HEK293 (cell line): ENCODE measurements around the gene TTLL10.

Source experiments
- CTCF ChIP-seq: fragments of 450-650 bp; formaldehyde crosslinking; IDR thresholded peaks from 2 replicates; pipeline ENCODE4 v1.5.1; 2016; ENCODE audit warnings: missing biosample characterization, missing genetic modification characterization
- HOXD13 ChIP-seq: sonication (generic); formaldehyde crosslinking; IDR thresholded peaks from 2 replicates; pipeline ENCODE4 v1.8.0; 2022; ENCODE audit warnings: missing genetic modification reagents, borderline replicate concordance
- PBX3 ChIP-seq: sonication (generic); formaldehyde crosslinking; IDR thresholded peaks from 2 replicates; pipeline ENCODE4 v1.8.1; 2022; ENCODE audit warnings: mild to moderate bottlenecking, moderate library complexity, missing genetic modification reagents
- ZBTB11 ChIP-seq: fragments of 450-650 bp; formaldehyde crosslinking; conservative IDR thresholded peaks from 2 replicates; pipeline ENCODE4 v1.5.1; 2016; ENCODE audit warnings: low read depth, missing biosample characterization, missing genetic modification characterization
- ZBTB7A ChIP-seq: fragments of 450-650 bp; formaldehyde crosslinking; IDR thresholded peaks from 2 replicates; pipeline ENCODE4 v1.5.1; 2016; ENCODE audit warnings: low read depth, missing biosample characterization, missing genetic modification characterization
- ZFP3 ChIP-seq: fragments of 450-650 bp; formaldehyde crosslinking; IDR thresholded peaks from 2 replicates; pipeline ENCODE4 v1.5.1; 2016; ENCODE audit warnings: low read depth, missing biosample characterization, missing genetic modification characterization
- ZFP37 ChIP-seq: fragments of 450-650 bp; formaldehyde crosslinking; IDR thresholded peaks from 2 replicates; pipeline ENCODE4 v1.5.1; 2016; ENCODE audit warnings: missing biosample characterization, missing genetic modification characterization
- ZNF658 ChIP-seq: fragments of 450-650 bp; formaldehyde crosslinking; IDR thresholded peaks from 2 replicates; pipeline ENCODE4; 2016; ENCODE audit warnings: missing biosample characterization, missing genetic modification characterization
- ZNF660 ChIP-seq: fragments of 450-650 bp; IDR thresholded peaks from 2 replicates; pipeline ENCODE4 v1.5.1; 2018; ENCODE audit warnings: missing biosample characterization, mild to moderate bottlenecking, missing genetic modification characterization

- no peak for TF ChIP-seq CTCF (tag by site-specific recombination)
- no peak for TF ChIP-seq HOXD13 (CRISPR knock-in tag)
- no peak for TF ChIP-seq ZFP3 (tag by site-specific recombination)
- TF ChIP-seq PBX3, result no peak
- no peak for TF ChIP-seq ZFP37 (tag by site-specific recombination)
- TF ChIP-seq ZBTB7A (tag by site-specific recombination), result no peak
- no peak for TF ChIP-seq ZNF660
- TF ChIP-seq ZBTB11, result no peak
- TF ChIP-seq ZNF658 (tag by site-specific recombination), result no peak
These were observed 25.7 kb downstream of the TTLL10 start for GRCh38 chr1:1199141-1199960.
